DOHH2 (cell line): Measurements from ENCODE around the gene IFI27L1.
A peak's percentile ranks its signal among the peaks of the same experiment; 100 is the strongest.

Experiments
- H3F3A ChIP-seq: fragments of 200-600 bp; sonication (generic), shearing (Covaris generic); 2 replicates; pipeline ENCODE4 v1.6.0; 2016; ENCODE audit warnings: antibody characterized with exemption, mild to moderate bottlenecking; ENCODE audit not compliant: control insufficient read depth, insufficient read depth
- H3K27ac ChIP-seq: fragments of 200-600 bp; sonication (generic); 2 replicates; pipeline ENCODE4 v1.5.1; 2014; ENCODE audit warnings: low read depth, mild to moderate bottlenecking, low read length, moderate library complexity
- H3K27me3 ChIP-seq: fragments of 200-600 bp; sonication (generic); 2 replicates; pipeline ENCODE4 v1.6.1; 2014; ENCODE audit warnings: mild to moderate bottlenecking, low read length, mixed read lengths; ENCODE audit not compliant: control insufficient read depth
- H3K36me3 ChIP-seq: fragments of 200-600 bp; sonication (generic); 2 replicates; pipeline ENCODE4 v1.6.1; 2014; ENCODE audit warnings: mild to moderate bottlenecking, low read length, moderate library complexity, mixed read lengths; ENCODE audit not compliant: control insufficient read depth
- H3K4me1 ChIP-seq: fragments of 200-600 bp; sonication (generic); 2 replicates; pipeline ENCODE4 v1.6.1; 2014; ENCODE audit warnings: mild to moderate bottlenecking, low read length, mixed read lengths; ENCODE audit not compliant: control insufficient read depth
- H3K4me2 ChIP-seq: fragments of 200-600 bp; sonication (generic); 2 replicates; pipeline ENCODE4 v1.6.0; 2014; ENCODE audit warnings: mild to moderate bottlenecking, low read length, moderate library complexity
- H3K4me3 ChIP-seq: fragments of 200-600 bp; sonication (generic); 2 replicates; pipeline ENCODE4 v1.5.1; 2014; ENCODE audit warnings: mild to moderate bottlenecking, low read length, mixed read lengths
- H3K79me2 ChIP-seq: fragments of 200-600 bp; sonication (generic); 2 replicates; pipeline ENCODE4 v1.6.1; 2014; ENCODE audit warnings: mild to moderate bottlenecking, low read length, mixed read lengths; ENCODE audit not compliant: control insufficient read depth
- H3K9me2 ChIP-seq: fragments of 200-600 bp; sonication (generic); replicated peaks from 2 replicates; pipeline ENCODE4 v1.6.1; 2014; ENCODE audit warnings: mild to moderate bottlenecking, low read length, mixed read lengths; ENCODE audit not compliant: control insufficient read depth
- H3K9me3 ChIP-seq: fragments of 200-600 bp; sonication (generic); 2 replicates; pipeline ENCODE4 v1.6.1; 2014; ENCODE audit warnings: antibody characterized with exemption, low read length, mixed read lengths; ENCODE audit not compliant: control insufficient read depth, insufficient read depth
- H4K20me1 ChIP-seq: fragments of 200-600 bp; sonication (generic); 2 replicates; pipeline ENCODE4 v1.6.0; 2014; ENCODE audit warnings: low read depth, mild to moderate bottlenecking, antibody characterized with exemption, low read length, moderate library complexity; ENCODE audit not compliant: control insufficient read depth, insufficient read depth
- EZH2phosphoT487 ChIP-seq: fragments of 200-600 bp; sonication (generic); IDR thresholded peaks from 2 replicates; pipeline ENCODE4 v1.6.1; 2017; ENCODE audit warnings: borderline replicate concordance, mild to moderate bottlenecking, antibody characterized with exemption, low read length, moderate library complexity, mixed read lengths
- TF ChIP-seq, protein P1 (sequence below): fragments of 200-600 bp; sonication (generic); IDR thresholded peaks from one replicate; pipeline ENCODE4 v1.5.1; 2014; ENCODE audit warnings: antibody characterized with exemption, mild to moderate bottlenecking, low read depth, low read length; ENCODE audit not compliant: poor library complexity, severe bottlenecking

Gene IFI27L1

DNA sequence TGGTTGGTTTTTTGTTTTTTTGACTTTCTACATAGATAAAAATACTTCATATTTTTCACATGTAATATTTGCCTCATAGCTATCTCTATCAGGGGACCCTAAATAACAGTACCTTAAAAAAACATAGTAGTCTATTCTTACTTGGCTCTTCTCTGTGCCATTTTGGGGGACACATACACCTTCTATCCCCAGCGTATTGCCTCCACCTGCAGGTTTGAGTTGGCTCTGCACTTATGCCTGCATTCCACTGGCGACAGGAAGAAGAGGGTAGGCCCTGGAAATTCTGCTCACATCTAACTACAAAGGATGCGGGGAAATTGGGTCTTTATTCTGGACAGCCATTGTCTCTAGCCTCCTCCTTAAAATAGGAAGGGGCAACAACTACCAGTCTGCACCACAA is 62.1 kb downstream of the IFI27L1 start:
- H3K4me1 ChIP-seq, result peaks cover 13% of the 10 kb centered on the region
- H3F3A ChIP-seq, result no peaks in the 10 kb centered on the region
- no peak overlapping the region for H3K27ac ChIP-seq
- H3K4me3 ChIP-seq, result no peak overlapping the region
- H3K9me3 ChIP-seq, result no peaks in the 10 kb centered on the region
- H4K20me1 ChIP-seq, result no peaks in the 10 kb centered on the region
- no peaks in the 10 kb centered on the region for H3K79me2 ChIP-seq
- no peaks in the 10 kb centered on the region for H3K9me2 ChIP-seq
- TF ChIP-seq, protein P1, sequence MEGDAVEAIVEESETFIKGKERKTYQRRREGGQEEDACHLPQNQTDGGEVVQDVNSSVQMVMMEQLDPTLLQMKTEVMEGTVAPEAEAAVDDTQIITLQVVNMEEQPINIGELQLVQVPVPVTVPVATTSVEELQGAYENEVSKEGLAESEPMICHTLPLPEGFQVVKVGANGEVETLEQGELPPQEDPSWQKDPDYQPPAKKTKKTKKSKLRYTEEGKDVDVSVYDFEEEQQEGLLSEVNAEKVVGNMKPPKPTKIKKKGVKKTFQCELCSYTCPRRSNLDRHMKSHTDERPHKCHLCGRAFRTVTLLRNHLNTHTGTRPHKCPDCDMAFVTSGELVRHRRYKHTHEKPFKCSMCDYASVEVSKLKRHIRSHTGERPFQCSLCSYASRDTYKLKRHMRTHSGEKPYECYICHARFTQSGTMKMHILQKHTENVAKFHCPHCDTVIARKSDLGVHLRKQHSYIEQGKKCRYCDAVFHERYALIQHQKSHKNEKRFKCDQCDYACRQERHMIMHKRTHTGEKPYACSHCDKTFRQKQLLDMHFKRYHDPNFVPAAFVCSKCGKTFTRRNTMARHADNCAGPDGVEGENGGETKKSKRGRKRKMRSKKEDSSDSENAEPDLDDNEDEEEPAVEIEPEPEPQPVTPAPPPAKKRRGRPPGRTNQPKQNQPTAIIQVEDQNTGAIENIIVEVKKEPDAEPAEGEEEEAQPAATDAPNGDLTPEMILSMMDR, result peak; percentile 30
- no peak for TF ChIP-seq EZH2phosphoT487
- no peaks in the 10 kb centered on the region for H3K36me3 ChIP-seq
- H3K4me2 ChIP-seq, result no peak overlapping the region
- no peaks in the 10 kb centered on the region for H3K27me3 ChIP-seq

DNA sequence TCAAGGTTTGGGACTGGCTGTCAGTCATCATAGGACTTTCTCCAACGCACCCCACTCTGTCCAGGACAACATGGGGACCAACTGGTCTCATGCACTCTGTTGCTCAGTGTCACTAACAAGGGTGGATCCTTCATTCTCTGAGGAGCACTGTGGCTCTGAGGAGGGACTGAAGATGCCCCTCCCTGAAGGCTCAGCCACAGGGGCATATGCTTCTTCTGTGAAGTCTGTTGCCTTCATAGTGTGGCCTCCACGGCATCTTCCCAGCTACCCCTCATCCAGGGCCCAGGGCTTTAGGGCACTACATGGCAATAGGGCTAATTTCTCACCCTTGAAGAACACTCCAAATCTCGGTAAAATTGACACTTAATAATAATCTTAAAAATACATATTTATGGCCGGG is 62.6 kb downstream of the IFI27L1 start:
- Histone ChIP-seq H3K4me2 (no peak overlapping the region), H3K79me2 (no peaks in the 10 kb centered on the region), H3F3A (no peaks in the 10 kb centered on the region), H3K36me3 (no peaks in the 10 kb centered on the region), H3K9me2 (no peaks in the 10 kb centered on the region), H3K27me3 (no peaks in the 10 kb centered on the region), H4K20me1 (no peaks in the 10 kb centered on the region), H3K4me1 (peaks cover 13% of the 10 kb centered on the region), H3K4me3 (no peak overlapping the region), H3K9me3 (no peaks in the 10 kb centered on the region), H3K27ac (no peak overlapping the region)
- TF ChIP-seq, protein P1, result no peak
- TF ChIP-seq EZH2phosphoT487, result no peak

DNA sequence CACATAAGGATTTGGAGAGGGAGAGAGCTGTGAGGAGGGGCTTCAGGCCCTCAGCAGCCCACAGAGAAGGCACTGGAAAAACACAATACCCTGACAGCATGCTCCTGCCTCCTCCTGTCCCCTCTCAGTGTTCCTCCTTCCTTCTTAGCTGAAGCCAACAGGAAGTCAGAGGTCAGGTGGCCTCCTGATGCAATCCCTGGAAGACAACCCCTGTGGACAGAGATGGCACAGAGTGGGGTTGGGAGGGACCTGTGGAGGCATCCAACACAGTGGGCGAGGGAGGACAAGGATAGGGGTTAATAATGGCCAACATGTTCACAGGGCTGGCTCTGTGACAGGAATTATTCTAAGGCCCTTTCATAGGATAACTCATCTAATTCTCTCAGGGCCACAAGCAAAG is 63.7 kb downstream of the IFI27L1 start:
- H3K27ac ChIP-seq, result no peak overlapping the region

More for the DNA sequence above, 63.7 kb downstream of the IFI27L1 start:
- no peaks in the 10 kb centered on the region for H3F3A ChIP-seq
- no peaks in the 10 kb centered on the region for H3K9me3 ChIP-seq
- H3K79me2 ChIP-seq, result no peaks in the 10 kb centered on the region
- no peaks in the 10 kb centered on the region for H4K20me1 ChIP-seq
- TF ChIP-seq, protein P1, result no peak
- no peak for TF ChIP-seq EZH2phosphoT487
- H3K4me3 ChIP-seq, result no peak overlapping the region
- H3K4me2 ChIP-seq, result no peak overlapping the region
- H3K27me3 ChIP-seq, result no peaks in the 10 kb centered on the region
- peaks cover 13% of the 10 kb centered on the region for H3K4me1 ChIP-seq
- H3K9me2 ChIP-seq, result no peaks in the 10 kb centered on the region
- H3K36me3 ChIP-seq, result no peaks in the 10 kb centered on the region
